ENCODE results near the gene TTLL11.

TTLL11 gene

GRCh38 chr9:121871431-121872025, 221.6 kb downstream of the TTLL11 start:
- in situ Hi-C loops (cut with MboI; ENCODE audit: low sequenced_read_pairs): no loop called here

GRCh38 chr9:121870271-121870670, 222.8 kb downstream of the TTLL11 start:
- in situ Hi-C loops (cut with MboI; ENCODE audit: low sequenced_read_pairs): no loop called here

- in situ Hi-C loops (cut with MboI; ENCODE audit: low sequenced_read_pairs): no loop called here
Observed at GRCh38 chr9:121868626-121869025, 224.5 kb downstream of the TTLL11 start.

- in situ Hi-C loops (cut with MboI; ENCODE audit: low sequenced_read_pairs): no loop called here
Observed at GRCh38 chr9:121866927-121867326, 226.2 kb downstream of the TTLL11 start.

- in situ Hi-C loops (cut with MboI; ENCODE audit: low sequenced_read_pairs): no loop called here
Observed at GRCh38 chr9:121865884-121866283, 227.2 kb downstream of the TTLL11 start.

GRCh38 chr9:121865060-121865459, 228.0 kb downstream of the TTLL11 start:
- in situ Hi-C loops (cut with MboI; ENCODE audit: low sequenced_read_pairs): no loop called here

- in situ Hi-C loops (cut with MboI; ENCODE audit: low sequenced_read_pairs): no loop called here
Observed at GRCh38 chr9:121863955-121864354, 229.2 kb downstream of the TTLL11 start.

GRCh38 chr9:121862371-121863332, 230.5 kb downstream of the TTLL11 start:
- in situ Hi-C loops (cut with MboI; ENCODE audit: low sequenced_read_pairs): no loop called here

GRCh38 chr9:121861501-121862180, 231.5 kb downstream of the TTLL11 start:
- in situ Hi-C loops (cut with MboI; ENCODE audit: low sequenced_read_pairs): no loop called here

GRCh38 chr9:121860744-121861143, 232.4 kb downstream of the TTLL11 start:
- in situ Hi-C loops (cut with MboI; ENCODE audit: low sequenced_read_pairs): no loop called here

- in situ Hi-C loops (cut with MboI; ENCODE audit: low sequenced_read_pairs): no loop called here
Observed at GRCh38 chr9:121860213-121860612, 232.9 kb downstream of the TTLL11 start.

- in situ Hi-C loops (cut with MboI; ENCODE audit: low sequenced_read_pairs): no loop called here
Observed at GRCh38 chr9:121859646-121860045, 233.5 kb downstream of the TTLL11 start.

- in situ Hi-C loops (cut with MboI; ENCODE audit: low sequenced_read_pairs): no loop called here
Observed at GRCh38 chr9:121858788-121859187, 234.3 kb downstream of the TTLL11 start.

GRCh38 chr9:121857928-121858327, 235.2 kb downstream of the TTLL11 start:
- in situ Hi-C loops (cut with MboI; ENCODE audit: low sequenced_read_pairs): no loop called here

GRCh38 chr9:121855476-121855875, 237.6 kb downstream of the TTLL11 start:
- in situ Hi-C loops (cut with MboI; ENCODE audit: low sequenced_read_pairs): no loop called here

GRCh38 chr9:121853617-121854395, 239.3 kb downstream of the TTLL11 start:
- in situ Hi-C loops (cut with MboI; ENCODE audit: low sequenced_read_pairs): no loop called here

GRCh38 chr9:121852651-121853616, 240.2 kb downstream of the TTLL11 start:
- in situ Hi-C loops (cut with MboI; ENCODE audit: low sequenced_read_pairs): no loop called here

GRCh38 chr9:121852241-121852640, 240.9 kb downstream of the TTLL11 start:
- in situ Hi-C loops (cut with MboI; ENCODE audit: low sequenced_read_pairs): no loop called here

- in situ Hi-C loops (cut with MboI; ENCODE audit: low sequenced_read_pairs): no loop called here
Observed at GRCh38 chr9:121851641-121852091, 241.4 kb downstream of the TTLL11 start.

- in situ Hi-C loops (cut with MboI; ENCODE audit: low sequenced_read_pairs): no loop called here
Observed at GRCh38 chr9:121850366-121850765, 242.7 kb downstream of the TTLL11 start.
